SIG-M5 treated with dmso at 0.1 percent for 504 hours (cell line): ENCODE measurements around the gene ALKBH4.
A peak's percentile ranks its signal among the peaks of the same experiment; 100 is the strongest.
"Not testable (repeated sequence)": the region's sequence is repeated elsewhere in the genome, so short reads cannot be mapped to it uniquely, and the experiment has no call there.

ENCODE experiments used
- DNase-seq: peaks from one replicate; lab custom pipeline; 2025; ENCODE audit not compliant: unreplicated experiment; lab: John Stamatoyannopoulos, UW

ALKBH4 gene, protein sequence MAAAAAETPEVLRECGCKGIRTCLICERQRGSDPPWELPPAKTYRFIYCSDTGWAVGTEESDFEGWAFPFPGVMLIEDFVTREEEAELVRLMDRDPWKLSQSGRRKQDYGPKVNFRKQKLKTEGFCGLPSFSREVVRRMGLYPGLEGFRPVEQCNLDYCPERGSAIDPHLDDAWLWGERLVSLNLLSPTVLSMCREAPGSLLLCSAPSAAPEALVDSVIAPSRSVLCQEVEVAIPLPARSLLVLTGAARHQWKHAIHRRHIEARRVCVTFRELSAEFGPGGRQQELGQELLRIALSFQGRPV

GRCh38 chr7:102464577-102465280, at the start of gene ALKBH4, which contains the start of gene LRWD1:
ALKBH4 (minus strand) TSS chr7:102464863; CDS start chr7:102464836, 27 bp downstream.
LRWD1 (plus strand) TSS chr7:102464984; CDS start chr7:102465081, 97 bp downstream.
- peak; percentile 90 for DNase-seq

- DNase-seq, result not testable (repeated sequence)
Measured at GRCh38 chr7:102512642-102513221, 48.1 kb upstream of the ALKBH4 start.

DNA sequence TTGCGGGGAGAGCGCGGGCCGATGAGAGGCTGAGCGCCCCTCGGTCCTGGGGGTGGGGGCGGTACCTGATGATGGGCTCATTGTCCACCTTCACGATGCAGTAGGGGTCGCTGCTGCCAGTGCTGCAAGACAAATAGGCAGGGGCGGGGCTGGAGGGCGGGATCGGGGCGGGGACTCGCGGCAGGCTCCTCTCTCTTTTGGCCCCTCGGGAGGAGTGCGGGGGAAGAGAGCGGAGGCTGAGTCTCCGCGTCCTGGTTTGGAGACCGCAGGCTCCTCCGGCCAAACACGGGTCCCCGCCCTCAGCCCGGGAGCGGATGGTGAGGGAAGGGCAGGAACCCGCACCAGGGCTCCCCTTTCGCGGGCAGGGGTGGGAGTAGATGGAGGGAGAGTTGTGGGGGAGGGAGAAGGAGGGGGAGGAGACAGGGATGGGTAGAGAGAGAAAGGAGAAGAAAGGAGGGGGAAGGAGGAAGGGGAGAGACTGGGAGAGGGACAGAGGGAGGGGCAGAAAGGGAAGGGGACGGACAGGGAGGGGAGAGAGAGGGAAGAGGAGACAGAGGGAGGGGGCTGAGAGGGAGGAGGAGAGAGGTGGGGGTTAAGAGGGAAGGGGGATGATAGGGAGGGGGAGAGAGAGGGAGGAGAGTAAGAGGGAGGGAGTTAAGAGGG, 47.3 kb upstream of the ALKBH4 start:
- DNase-seq, result not testable (repeated sequence)

GRCh38 chr7:102510575-102510974, 45.9 kb upstream of the ALKBH4 start:
- not testable (repeated sequence) for DNase-seq

DNA sequence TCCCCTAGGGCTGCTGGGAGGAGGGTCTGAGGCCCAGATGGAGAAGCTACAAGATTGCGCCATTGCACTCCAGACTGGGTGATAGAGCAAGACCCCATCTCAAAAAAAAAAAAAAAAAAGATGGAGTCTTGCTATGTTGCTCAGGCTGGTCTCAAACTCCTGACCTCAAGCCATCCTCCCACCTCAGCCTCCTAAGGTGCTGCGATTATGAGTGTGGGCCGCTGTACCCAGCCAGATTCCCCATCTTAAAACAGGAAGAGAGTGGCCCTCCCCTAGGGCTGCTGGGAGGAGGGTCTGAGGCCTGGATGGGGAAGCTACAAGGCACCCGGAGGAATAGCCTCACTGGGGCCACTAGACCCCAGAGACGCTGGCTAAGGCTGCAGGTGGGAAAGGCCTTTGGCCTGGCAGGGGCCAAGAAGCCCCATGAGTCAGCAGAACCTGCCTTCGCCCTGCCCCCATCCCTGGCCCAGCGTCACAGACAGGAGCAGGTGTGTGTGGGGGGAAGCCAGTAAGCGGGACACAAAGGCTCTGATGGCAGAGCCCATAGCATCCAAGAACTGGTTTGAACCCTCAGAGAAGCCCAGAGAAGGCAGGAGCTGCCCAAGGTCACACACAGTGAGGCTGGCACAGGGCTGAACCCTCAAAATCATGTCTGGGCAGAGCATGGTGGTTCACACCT, 42.9 kb upstream of the ALKBH4 start:
- DNase-seq, result not testable (repeated sequence)

DNA sequence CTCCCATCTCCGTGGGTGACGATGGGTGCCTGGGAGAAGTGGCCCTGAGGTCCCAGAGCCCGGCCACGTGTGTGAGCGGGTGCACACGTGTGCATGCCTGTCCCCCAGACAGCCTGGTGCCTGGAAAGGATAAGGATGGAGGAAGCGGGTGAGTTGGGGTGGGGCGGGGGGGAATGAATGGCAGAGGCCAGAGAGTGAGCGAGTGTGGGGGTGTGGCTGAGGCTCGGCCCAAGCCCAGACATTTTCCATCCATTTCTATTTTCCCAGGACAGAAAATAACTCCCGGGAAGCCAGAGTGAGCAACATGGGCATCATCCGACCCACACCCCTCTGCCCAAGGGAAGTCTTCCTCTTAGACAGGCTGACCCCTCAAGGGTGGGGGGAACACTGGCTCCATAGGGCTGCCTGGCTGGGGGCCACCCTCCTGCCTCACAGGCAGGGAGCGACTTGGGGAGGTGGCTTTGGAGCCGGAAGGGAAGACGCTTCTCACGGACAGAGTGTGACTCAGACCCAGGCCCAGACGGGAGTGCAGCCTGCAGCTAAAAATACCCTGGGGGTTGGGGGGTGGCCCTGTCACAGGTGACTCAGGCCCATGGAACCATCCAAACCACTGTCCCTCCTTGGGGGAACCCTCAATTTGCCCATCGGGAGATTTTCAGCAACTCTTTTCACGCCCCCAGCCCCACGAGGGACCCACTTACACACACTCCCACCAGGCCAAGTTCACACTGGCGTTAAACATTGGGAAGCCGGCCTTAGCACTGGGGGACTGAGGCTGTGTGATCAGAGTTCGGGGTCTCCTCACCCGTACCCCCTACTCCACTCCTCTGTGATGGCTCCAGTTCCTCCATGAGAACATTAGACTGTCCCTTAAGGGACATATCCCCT, 40.9 kb upstream of the ALKBH4 start:
- DNase-seq, result not testable (repeated sequence)

- not testable (repeated sequence) for DNase-seq
Measured at GRCh38 chr7:102503141-102503540, 38.5 kb upstream of the ALKBH4 start.

- not testable (repeated sequence) for DNase-seq
Measured at GRCh38 chr7:102498321-102498720, 33.7 kb upstream of the ALKBH4 start.

GRCh38 chr7:102497308-102497707, 32.6 kb upstream of the ALKBH4 start:
- not testable (repeated sequence) for DNase-seq

- not testable (repeated sequence) for DNase-seq
Measured at GRCh38 chr7:102496861-102497260, 32.2 kb upstream of the ALKBH4 start.

- not testable (repeated sequence) for DNase-seq
Measured at GRCh38 chr7:102494473-102495149, 29.9 kb upstream of the ALKBH4 start.

DNA sequence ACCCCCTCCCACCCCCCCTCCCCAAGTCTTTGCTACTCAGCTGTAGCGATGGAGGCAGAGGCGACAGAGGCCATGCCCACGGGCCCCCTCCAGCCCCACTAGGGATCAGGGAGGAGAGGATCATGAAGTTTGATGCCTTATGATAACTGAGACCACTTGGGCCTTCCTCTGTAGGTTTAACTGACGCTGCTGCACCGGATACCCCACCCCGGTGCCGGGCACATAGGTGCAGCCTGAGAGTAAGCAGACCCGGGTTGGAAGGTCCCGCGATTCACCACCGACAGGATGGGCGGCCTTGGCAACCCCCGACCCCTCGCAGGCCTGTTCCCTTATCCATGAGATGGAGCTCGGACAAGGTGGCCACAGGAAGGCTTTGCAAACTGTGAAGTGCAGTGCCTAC, 29.4 kb upstream of the ALKBH4 start:
- not testable (repeated sequence) for DNase-seq

- DNase-seq, result not testable (repeated sequence)
Measured at GRCh38 chr7:102493220-102493935, 28.7 kb upstream of the ALKBH4 start.

DNA sequence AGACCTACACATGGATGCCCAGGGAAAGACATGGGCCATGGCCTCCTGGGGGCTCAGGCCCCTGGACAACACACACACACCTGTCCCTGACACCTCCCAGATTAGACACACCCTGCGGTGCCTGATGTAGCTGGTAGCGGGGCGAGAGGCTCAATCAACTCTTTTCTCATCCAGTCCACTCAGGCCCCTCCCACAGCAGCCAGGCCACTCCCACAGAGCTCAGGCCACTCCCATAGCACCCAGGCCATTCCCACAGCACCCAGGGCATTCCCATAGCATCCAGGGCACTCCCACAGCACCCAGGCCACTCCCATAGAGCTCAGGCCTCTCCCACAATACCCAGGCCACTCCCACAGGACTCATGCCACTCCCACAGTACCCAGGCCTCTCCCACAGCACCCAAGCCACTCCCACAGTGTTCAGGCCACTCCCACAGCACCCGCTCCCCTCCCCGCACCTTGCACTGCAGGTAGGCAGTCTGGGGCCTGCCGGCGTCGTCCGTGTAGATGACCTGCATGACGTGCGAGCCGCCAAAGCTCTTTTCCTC, 25.9 kb upstream of the ALKBH4 start:
- DNase-seq, result not testable (repeated sequence)

DNA sequence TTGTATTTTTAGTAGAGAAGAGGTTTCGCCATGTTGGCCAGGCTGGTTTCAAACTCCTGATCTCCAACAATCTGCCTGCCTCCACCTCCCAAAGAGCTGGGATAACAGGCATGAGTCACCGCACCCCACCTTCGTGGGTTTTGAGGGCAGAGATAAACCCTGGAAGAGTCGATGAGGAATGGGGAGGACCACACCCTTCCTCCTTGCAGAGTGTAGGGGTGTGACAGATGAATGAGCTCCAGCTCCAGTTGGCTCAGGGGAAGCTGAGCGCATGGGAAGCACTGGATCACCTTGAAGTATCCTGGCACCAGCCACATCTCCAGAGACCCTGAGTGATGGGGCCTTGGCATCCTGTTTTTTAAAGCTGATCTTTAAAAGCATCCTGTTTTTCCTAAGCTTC, 19.7 kb upstream of the ALKBH4 start:
- DNase-seq, result not testable (repeated sequence)

DNA sequence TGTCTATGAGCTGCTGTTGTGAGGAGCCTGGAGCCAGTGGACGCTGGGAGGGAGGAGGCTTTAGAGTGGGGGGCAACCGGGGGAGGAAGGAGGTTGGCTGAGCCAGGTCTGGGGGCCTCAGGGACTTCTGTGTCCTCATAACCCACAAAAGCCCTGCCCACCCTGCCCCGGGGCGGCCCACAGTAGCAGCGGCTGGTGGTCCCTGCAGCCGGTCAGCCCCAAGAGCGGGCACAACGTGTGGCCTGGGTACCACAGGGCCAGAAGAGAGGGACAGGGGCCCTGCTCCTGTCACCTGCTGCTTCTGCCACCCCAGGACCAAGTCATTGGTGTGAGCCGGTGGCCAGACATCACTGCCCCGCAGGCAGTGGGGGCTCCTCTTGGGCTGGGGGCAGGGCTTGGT, 17.3 kb upstream of the ALKBH4 start:
- DNase-seq, result not testable (repeated sequence)

- not testable (repeated sequence) for DNase-seq
Measured at GRCh38 chr7:102479982-102480637, 15.4 kb upstream of the ALKBH4 start.

DNA sequence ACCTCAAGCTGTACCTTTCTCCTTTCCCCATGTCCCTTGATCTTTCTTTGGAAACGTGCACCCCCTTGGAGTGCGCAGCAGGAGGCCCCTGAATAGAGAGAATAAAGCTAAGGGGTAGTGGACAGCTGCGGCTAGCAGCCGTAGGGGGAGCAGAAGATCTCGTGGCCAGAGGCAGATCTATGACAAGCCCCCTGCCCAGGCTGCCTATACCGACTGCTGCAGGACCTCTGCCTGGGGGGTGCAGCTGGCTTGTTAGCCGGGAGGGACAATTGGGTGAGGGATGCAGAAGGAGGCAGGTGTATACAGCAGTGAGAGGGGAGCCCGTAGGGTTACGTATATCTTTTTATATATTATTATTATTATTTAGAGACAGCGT, 14.5 kb upstream of the ALKBH4 start:
- not testable (repeated sequence) for DNase-seq
